Neural cell (in vitro differentiated cells): ENCODE measurements around the gene RBMS3. TPM values are rescaled to one million over a fixed set of nuclear protein-coding genes. Genes with fewer than 3 reads are reported as not detected.

Experiments
- H2AFZ ChIP-seq: fragments of 200-600, 300-800 bp; sonication (generic), shearing (Covaris generic); 2 replicates; pipeline ENCODE4 v1.6.0; 2014; ENCODE audit warnings: low read depth, mild to moderate bottlenecking, antibody characterized with exemption, low read length, moderate library complexity
- H3F3A ChIP-seq: fragments of 200-600 bp; shearing (Covaris generic); 2 replicates; pipeline ENCODE4 v1.6.1; 2016; ENCODE audit warnings: mild to moderate bottlenecking, moderate library complexity, mixed read lengths, antibody characterized with exemption, low read length; ENCODE audit not compliant: insufficient read depth, poor library complexity, severe bottlenecking
- H3K27ac ChIP-seq: fragments of 200-600, 300-800 bp; sonication (generic), shearing (Covaris generic); 2 replicates; pipeline ENCODE4 v1.5.1; 2014; ENCODE audit warnings: mild to moderate bottlenecking, low read length, moderate library complexity
- H3K27me3 ChIP-seq: fragments of 300-800, 200-600 bp; sonication (generic), shearing (Covaris generic); 2 replicates; pipeline ENCODE4 v1.6.0; 2014; ENCODE audit warnings: mild to moderate bottlenecking, low read depth, low read length, moderate library complexity; ENCODE audit not compliant: insufficient read depth
- H3K36me3 ChIP-seq: fragments of 300-800, 200-600 bp; sonication (generic), shearing (Covaris generic); 2 replicates; pipeline ENCODE4 v1.5.1; 2014; ENCODE audit warnings: mild to moderate bottlenecking, antibody characterized with exemption, low read length, moderate library complexity; ENCODE audit not compliant: insufficient read depth
- H3K4me2 ChIP-seq: fragments of 300-800, 200-600 bp; sonication (generic), shearing (Covaris generic); 2 replicates; pipeline ENCODE4 v1.6.0; 2014; ENCODE audit warnings: mild to moderate bottlenecking, low read length
- H3K4me3 ChIP-seq: fragments of 300-800, 200-600 bp; sonication (generic), shearing (Covaris generic); 2 replicates; pipeline ENCODE4 v1.5.1; 2014; ENCODE audit warnings: mild to moderate bottlenecking, low read length, moderate library complexity
- H3K79me2 ChIP-seq: fragments of 200-600 bp; shearing (Covaris generic); replicated peaks from 2 replicates; pipeline ENCODE4 v1.6.0; 2014; ENCODE audit warnings: mild to moderate bottlenecking, low read length, moderate library complexity; ENCODE audit not compliant: insufficient read depth
- H3K9ac ChIP-seq: fragments of 300-800, 200-600 bp; sonication (generic), shearing (Covaris generic); 2 replicates; pipeline ENCODE4 v1.6.1; 2016; ENCODE audit warnings: mild to moderate bottlenecking, low read length, mixed read lengths
- H3K9me2 ChIP-seq: fragments of 200-600 bp; shearing (Covaris generic); 2 replicates; pipeline ENCODE4 v1.6.1; 2016; ENCODE audit warnings: mild to moderate bottlenecking, low read length, mixed read lengths; ENCODE audit not compliant: insufficient read depth
- H3K9me3 ChIP-seq: fragments of 200-600, 300-800 bp; sonication (generic), shearing (Covaris generic); 2 replicates; pipeline ENCODE4 v1.6.1; 2016; ENCODE audit warnings: mild to moderate bottlenecking, mixed run types, low read length, moderate library complexity, mixed read lengths
- H4K20me1 ChIP-seq: fragments of 200-600 bp; shearing (Covaris generic); 2 replicates; pipeline ENCODE4 v1.6.1; 2016; ENCODE audit warnings: mild to moderate bottlenecking, mixed run types; ENCODE audit not compliant: insufficient read depth
- EP300 ChIP-seq: fragments of 450-650 bp; conservative IDR thresholded peaks from 2 replicates; pipeline ENCODE4 v1.6.1; 2014; ENCODE audit warnings: antibody characterized with exemption, mild to moderate bottlenecking, moderate library complexity; ENCODE audit not compliant: poor library complexity, severe bottlenecking
- EZH2 ChIP-seq: fragments of 200-600, 300-800 bp; shearing (Covaris generic), sonication (generic); IDR thresholded peaks from 2 replicates; pipeline ENCODE4 v1.6.1; 2014; ENCODE audit warnings: antibody characterized with exemption, low read length, borderline replicate concordance, mild to moderate bottlenecking; ENCODE audit not compliant: insufficient read depth, poor library complexity, severe bottlenecking
- MXI1 ChIP-seq: fragments of 450-650 bp; conservative IDR thresholded peaks from 2 replicates; pipeline ENCODE4 v1.6.1; 2014; ENCODE audit warnings: antibody characterized with exemption, mild to moderate bottlenecking; ENCODE audit not compliant: poor library complexity, severe bottlenecking
- POLR2AphosphoS5 ChIP-seq: IDR thresholded peaks from 2 replicates; pipeline ENCODE4 v1.6.1; 2012
- RAD21 ChIP-seq: fragments of 450-650 bp; conservative IDR thresholded peaks from 2 replicates; pipeline ENCODE4 v1.6.1; 2014; ENCODE audit warnings: antibody characterized with exemption, mild to moderate bottlenecking, moderate library complexity
- SMC3 ChIP-seq: fragments of 450-650 bp; conservative IDR thresholded peaks from 2 replicates; pipeline ENCODE4 v1.6.1; 2014; ENCODE audit warnings: antibody characterized with exemption, mild to moderate bottlenecking, moderate library complexity; ENCODE audit not compliant: poor library complexity
- TAF1 ChIP-seq: IDR thresholded peaks from 2 replicates; pipeline ENCODE4 v1.6.1; 2012; ENCODE audit warnings: low read depth
- polyA plus RNA-seq: library from polyadenylated mRNA; depleted of rRNA; stranded (reverse); fragments of >200 nt; gene quantifications from 2 replicates; pipeline ENCODE4 v1.2.3, GENCODE V29; 2014
- TF ChIP-seq, protein P1 (sequence below): IDR thresholded peaks from 2 replicates; pipeline ENCODE4 v1.6.1; 2012; ENCODE audit warnings: borderline replicate concordance
- TF ChIP-seq, protein P2 (sequence below): fragments of 450-650 bp; IDR thresholded peaks from 2 replicates; pipeline ENCODE4 v1.5.1; 2014; ENCODE audit warnings: antibody characterized with exemption, mild to moderate bottlenecking, moderate library complexity; ENCODE audit not compliant: poor library complexity, severe bottlenecking

The RBMS3 gene
- polyA plus RNA-seq, 1 donor from 2014 or later, result 0.53 TPM

DNA sequence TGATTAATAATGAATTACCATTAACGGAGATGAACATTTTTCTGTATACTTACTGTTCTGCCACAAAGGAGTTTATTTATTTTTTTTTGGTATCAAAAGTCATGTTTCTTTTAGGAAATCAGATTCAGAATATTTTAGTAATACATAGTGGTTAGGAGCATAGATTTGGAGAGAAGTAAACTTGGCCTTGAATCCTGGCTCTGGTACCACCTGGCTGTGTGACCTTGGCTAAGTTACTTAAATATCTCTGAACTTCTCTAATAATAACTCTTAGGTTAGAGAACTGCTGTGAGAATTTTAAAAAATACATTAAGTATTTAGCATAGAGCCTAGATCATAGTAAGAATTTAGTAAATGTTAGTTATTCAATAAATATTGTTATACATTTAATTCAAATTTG, 309.1 kb downstream of the RBMS3 start:
- Histone ChIP-seq H3K4me3 (no peak overlapping the region), H2AFZ (no peak overlapping the region), H3K27ac (no peak overlapping the region), H3K27me3 (no peaks in the 10 kb centered on the region), H3K9me3 (no peaks in the 10 kb centered on the region), H3F3A (no peaks in the 10 kb centered on the region), H3K9me2 (no peaks in the 10 kb centered on the region), H4K20me1 (no peaks in the 10 kb centered on the region), H3K9ac (no peak overlapping the region), H3K79me2 (no peaks in the 10 kb centered on the region), H3K36me3 (no peaks in the 10 kb centered on the region), H3K4me2 (no peak overlapping the region)
- TF ChIP-seq SMC3 (no peak), MXI1 (no peak), EZH2 (no peak), TAF1 (no peak), EP300 (no peak), RAD21 (no peak)
- TF ChIP-seq, protein P1, sequence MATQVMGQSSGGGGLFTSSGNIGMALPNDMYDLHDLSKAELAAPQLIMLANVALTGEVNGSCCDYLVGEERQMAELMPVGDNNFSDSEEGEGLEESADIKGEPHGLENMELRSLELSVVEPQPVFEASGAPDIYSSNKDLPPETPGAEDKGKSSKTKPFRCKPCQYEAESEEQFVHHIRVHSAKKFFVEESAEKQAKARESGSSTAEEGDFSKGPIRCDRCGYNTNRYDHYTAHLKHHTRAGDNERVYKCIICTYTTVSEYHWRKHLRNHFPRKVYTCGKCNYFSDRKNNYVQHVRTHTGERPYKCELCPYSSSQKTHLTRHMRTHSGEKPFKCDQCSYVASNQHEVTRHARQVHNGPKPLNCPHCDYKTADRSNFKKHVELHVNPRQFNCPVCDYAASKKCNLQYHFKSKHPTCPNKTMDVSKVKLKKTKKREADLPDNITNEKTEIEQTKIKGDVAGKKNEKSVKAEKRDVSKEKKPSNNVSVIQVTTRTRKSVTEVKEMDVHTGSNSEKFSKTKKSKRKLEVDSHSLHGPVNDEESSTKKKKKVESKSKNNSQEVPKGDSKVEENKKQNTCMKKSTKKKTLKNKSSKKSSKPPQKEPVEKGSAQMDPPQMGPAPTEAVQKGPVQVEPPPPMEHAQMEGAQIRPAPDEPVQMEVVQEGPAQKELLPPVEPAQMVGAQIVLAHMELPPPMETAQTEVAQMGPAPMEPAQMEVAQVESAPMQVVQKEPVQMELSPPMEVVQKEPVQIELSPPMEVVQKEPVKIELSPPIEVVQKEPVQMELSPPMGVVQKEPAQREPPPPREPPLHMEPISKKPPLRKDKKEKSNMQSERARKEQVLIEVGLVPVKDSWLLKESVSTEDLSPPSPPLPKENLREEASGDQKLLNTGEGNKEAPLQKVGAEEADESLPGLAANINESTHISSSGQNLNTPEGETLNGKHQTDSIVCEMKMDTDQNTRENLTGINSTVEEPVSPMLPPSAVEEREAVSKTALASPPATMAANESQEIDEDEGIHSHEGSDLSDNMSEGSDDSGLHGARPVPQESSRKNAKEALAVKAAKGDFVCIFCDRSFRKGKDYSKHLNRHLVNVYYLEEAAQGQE, result no peak

DNA sequence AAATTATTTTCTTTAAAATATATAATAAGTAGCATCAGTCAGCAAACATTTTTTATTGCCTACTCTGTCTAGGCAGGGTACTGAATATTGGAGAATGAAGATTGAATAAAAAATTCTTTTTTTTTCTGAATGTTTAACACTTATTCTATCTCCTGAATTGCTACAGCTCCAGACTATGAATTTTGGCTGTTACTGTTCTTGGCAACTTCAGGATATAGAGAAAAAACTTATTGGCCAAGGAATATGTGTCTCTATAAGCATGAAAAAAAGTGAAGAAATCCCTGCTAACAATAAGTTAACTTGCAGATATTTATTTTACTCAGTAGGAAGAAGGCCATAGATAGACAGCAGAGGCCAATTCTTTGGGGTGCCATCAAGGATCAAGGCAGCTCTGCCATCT, 309.6 kb downstream of the RBMS3 start:
- no peaks in the 10 kb centered on the region for H3K36me3 ChIP-seq
- H2AFZ ChIP-seq, result no peak overlapping the region
- H3F3A ChIP-seq, result no peaks in the 10 kb centered on the region
- H3K9me2 ChIP-seq, result no peaks in the 10 kb centered on the region
- H3K27ac ChIP-seq, result no peak overlapping the region
- H4K20me1 ChIP-seq, result no peaks in the 10 kb centered on the region
- no peak overlapping the region for H3K9ac ChIP-seq
- H3K4me2 ChIP-seq, result no peak overlapping the region
- TF ChIP-seq RAD21 (no peak), MXI1 (no peak), SMC3 (no peak), EP300 (no peak), TAF1 (no peak), EZH2 (no peak), POLR2AphosphoS5 (no peak)
- TF ChIP-seq, protein P2, sequence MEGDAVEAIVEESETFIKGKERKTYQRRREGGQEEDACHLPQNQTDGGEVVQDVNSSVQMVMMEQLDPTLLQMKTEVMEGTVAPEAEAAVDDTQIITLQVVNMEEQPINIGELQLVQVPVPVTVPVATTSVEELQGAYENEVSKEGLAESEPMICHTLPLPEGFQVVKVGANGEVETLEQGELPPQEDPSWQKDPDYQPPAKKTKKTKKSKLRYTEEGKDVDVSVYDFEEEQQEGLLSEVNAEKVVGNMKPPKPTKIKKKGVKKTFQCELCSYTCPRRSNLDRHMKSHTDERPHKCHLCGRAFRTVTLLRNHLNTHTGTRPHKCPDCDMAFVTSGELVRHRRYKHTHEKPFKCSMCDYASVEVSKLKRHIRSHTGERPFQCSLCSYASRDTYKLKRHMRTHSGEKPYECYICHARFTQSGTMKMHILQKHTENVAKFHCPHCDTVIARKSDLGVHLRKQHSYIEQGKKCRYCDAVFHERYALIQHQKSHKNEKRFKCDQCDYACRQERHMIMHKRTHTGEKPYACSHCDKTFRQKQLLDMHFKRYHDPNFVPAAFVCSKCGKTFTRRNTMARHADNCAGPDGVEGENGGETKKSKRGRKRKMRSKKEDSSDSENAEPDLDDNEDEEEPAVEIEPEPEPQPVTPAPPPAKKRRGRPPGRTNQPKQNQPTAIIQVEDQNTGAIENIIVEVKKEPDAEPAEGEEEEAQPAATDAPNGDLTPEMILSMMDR, result no peak
- TF ChIP-seq, protein P1, result no peak
- no peak overlapping the region for H3K4me3 ChIP-seq
- H3K79me2 ChIP-seq, result no peaks in the 10 kb centered on the region
- H3K9me3 ChIP-seq, result no peaks in the 10 kb centered on the region
- H3K27me3 ChIP-seq, result no peaks in the 10 kb centered on the region
